ENCODE data around the gene ASB7.

Gene ASB7

DNA sequence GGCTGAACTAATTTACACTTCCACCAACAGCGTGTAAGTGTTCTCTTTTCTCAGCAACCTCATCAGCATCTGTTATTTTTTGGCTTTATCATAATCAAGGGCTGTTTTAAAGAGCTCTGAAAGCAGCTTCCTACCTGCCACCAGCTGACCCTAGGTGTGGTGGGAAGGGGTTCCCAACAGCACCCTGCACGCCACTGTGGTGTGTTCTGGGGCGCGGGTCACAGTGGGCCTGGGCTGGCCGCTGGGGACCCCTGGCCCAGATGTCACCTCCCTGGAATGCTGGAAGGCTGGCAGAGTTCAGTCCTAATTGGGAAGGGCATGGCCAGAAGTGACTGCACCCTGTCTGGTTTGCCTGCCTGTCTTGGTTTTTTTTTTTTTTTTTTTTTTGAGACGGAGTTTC is 82.2 kb downstream of the ASB7 start:
- no CpG with 5 or more reads among the region's 6 CpGs for WGBS, 2 donors (ENCODE audit: extremely low coverage in 2 of 2, insufficient read length in 2 of 2, insufficient replicate concordance in 1 of 2)
- Histone ChIP-seq H3K4me1 (ENCODE audit: control insufficient read depth in 2 of 2, insufficient read depth in 1 of 2, low read depth in 1 of 2, low read length in 2 of 2) (peaks cover 0 to 11% of the 10 kb centered on the region in 2 donors), H2BK120ac (ENCODE audit: low read depth, low read length) (no peak overlapping the region)

DNA sequence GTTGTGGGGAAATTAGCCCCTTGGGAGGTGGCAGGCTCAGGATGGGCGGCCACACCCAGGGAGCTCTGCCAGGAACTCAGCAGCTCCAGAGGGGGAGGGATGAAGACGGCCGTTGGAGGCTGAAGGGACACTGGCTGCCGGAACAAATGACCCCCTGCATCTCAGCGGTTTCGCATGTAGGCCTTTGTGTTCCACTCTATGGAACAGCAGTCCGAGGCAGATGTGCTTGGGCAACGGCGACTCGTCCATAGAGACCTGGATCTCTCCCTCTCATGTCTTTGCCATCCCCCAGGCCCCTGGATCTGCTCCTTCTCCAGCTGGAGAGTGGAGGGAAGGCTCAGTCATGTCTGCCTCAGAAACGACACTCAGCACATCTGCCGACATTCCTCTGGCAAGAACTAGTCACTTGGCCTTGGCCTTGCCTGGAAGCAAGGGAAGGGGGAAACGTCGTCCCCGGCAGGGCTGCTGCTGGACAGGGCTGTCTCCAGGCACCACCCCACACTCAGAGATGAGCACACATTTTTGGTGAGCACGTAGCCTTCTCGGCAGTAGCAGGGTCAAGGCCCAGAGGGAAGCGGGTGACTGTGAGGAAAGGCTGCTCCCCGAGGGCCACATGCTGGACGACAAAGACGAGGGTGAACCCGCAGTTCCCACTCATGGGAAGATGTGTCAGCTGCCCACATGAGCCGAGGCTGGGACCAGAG is 83.8 kb downstream of the ASB7 start:
- Histone ChIP-seq H2AFZ (ENCODE audit: low read length) (no peak overlapping the region), H2BK15ac (ENCODE audit: low read length) (peak overlapping the region; percentile 75), H4K8ac (ENCODE audit: low read depth, low read length) (no peak overlapping the region), H3K27me3 (ENCODE audit: control insufficient read depth in 3 of 3, insufficient read depth in 3 of 3, low read depth in 1 of 3, low read length in 3 of 3) (peaks cover 0 to 2% (median 0%) of the 10 kb centered on the region in 3 experiments), H2BK5ac (ENCODE audit: low read length) (peak overlapping the region; percentile 16), H3K4me1 (ENCODE audit: control insufficient read depth in 2 of 2, insufficient read depth in 1 of 2, low read depth in 1 of 2, low read length in 2 of 2) (peaks cover 0 to 11% of the 10 kb centered on the region in 2 donors), H3K36me3 (replicated peaks in 1 of 2; ENCODE audit: control insufficient read depth in 2 of 2, insufficient read depth in 2 of 2, low read length in 2 of 2) (no peaks in the 10 kb centered on the region), H3K23ac (ENCODE audit: low read depth, low read length, poor library complexity) (no peak overlapping the region), H3K18ac (ENCODE audit: low read length) (peak overlapping the region; percentile 5), H3K79me1 (ENCODE audit: low read depth, low read length) (no peaks in the 10 kb centered on the region), H3K4ac (ENCODE audit: low read length) (no peak overlapping the region), H3K4me3 (ENCODE audit: low read length in 2 of 2) (no peak overlapping the region), H3K9me3 (replicated peaks in 1 of 2; ENCODE audit: control insufficient read depth in 2 of 2, insufficient read depth in 1 of 2, low read depth in 1 of 2, low read length in 2 of 2) (peaks cover 0 to 6% of the 10 kb centered on the region in 2 donors), H4K91ac (ENCODE audit: low read depth, low read length, poor library complexity) (no peak overlapping the region), H3K14ac (ENCODE audit: low read length) (peak overlapping the region; percentile 5), H2BK120ac (ENCODE audit: low read depth, low read length) (no peak overlapping the region), H2AK5ac (ENCODE audit: low read depth, low read length) (peak overlapping the region; percentile 54), H3K27ac (replicated peaks; ENCODE audit: low read length) (no peak overlapping the region), H2BK12ac (ENCODE audit: low read length) (peak overlapping the region; percentile 16), H3K9ac (ENCODE audit: low read depth, low read length, poor library complexity) (no peak overlapping the region), H3K4me2 (ENCODE audit: insufficient read depth, low read length, poor library complexity, severe bottlenecking) (no peak overlapping the region)
- DNase-seq (ENCODE audit: low spot score), result no peak
- WGBS, 2 donors (ENCODE audit: extremely low coverage in 2 of 2, insufficient read length in 2 of 2, insufficient replicate concordance in 1 of 2), result no CpG with 5 or more reads among the region's 23 CpGs

More for the DNA sequence above, 82.2 kb downstream of the ASB7 start:
- H3K9ac ChIP-seq (ENCODE audit: low read depth, low read length, poor library complexity), result no peak overlapping the region
- H4K91ac ChIP-seq (ENCODE audit: low read depth, low read length, poor library complexity), result no peak overlapping the region
- H3K79me1 ChIP-seq (ENCODE audit: low read depth, low read length), result no peaks in the 10 kb centered on the region
- H2BK15ac ChIP-seq (ENCODE audit: low read length), result no peak overlapping the region
- H3K4me3 ChIP-seq (ENCODE audit: low read length in 2 of 2), result no peak overlapping the region
- no peak overlapping the region for H3K27ac ChIP-seq (replicated peaks; ENCODE audit: low read length)
- H3K23ac ChIP-seq (ENCODE audit: low read depth, low read length, poor library complexity), result no peak overlapping the region
- no peak for DNase-seq (ENCODE audit: low spot score)
- no peak overlapping the region for H4K8ac ChIP-seq (ENCODE audit: low read depth, low read length)
- no peak overlapping the region for H3K4ac ChIP-seq (ENCODE audit: low read length)
- peaks cover 0 to 2% (median 0%) of the 10 kb centered on the region in 3 experiments for H3K27me3 ChIP-seq (ENCODE audit: control insufficient read depth in 3 of 3, insufficient read depth in 3 of 3, low read depth in 1 of 3, low read length in 3 of 3)
- H3K14ac ChIP-seq (ENCODE audit: low read length), result no peak overlapping the region
- no peak overlapping the region for H2BK5ac ChIP-seq (ENCODE audit: low read length)
- no peaks in the 10 kb centered on the region for H3K36me3 ChIP-seq (replicated peaks in 1 of 2; ENCODE audit: control insufficient read depth in 2 of 2, insufficient read depth in 2 of 2, low read length in 2 of 2)
- H3K18ac ChIP-seq (ENCODE audit: low read length), result peak overlapping the region; percentile 30
- peaks cover 0 to 8% of the 10 kb centered on the region in 2 donors for H3K9me3 ChIP-seq (replicated peaks in 1 of 2; ENCODE audit: control insufficient read depth in 2 of 2, insufficient read depth in 1 of 2, low read depth in 1 of 2, low read length in 2 of 2)
- no peak overlapping the region for H2BK12ac ChIP-seq (ENCODE audit: low read length)
- H2AFZ ChIP-seq (ENCODE audit: low read length), result no peak overlapping the region
- no peak overlapping the region for H2AK5ac ChIP-seq (ENCODE audit: low read depth, low read length)
- no peak overlapping the region for H3K4me2 ChIP-seq (ENCODE audit: insufficient read depth, low read length, poor library complexity, severe bottlenecking)

DNA sequence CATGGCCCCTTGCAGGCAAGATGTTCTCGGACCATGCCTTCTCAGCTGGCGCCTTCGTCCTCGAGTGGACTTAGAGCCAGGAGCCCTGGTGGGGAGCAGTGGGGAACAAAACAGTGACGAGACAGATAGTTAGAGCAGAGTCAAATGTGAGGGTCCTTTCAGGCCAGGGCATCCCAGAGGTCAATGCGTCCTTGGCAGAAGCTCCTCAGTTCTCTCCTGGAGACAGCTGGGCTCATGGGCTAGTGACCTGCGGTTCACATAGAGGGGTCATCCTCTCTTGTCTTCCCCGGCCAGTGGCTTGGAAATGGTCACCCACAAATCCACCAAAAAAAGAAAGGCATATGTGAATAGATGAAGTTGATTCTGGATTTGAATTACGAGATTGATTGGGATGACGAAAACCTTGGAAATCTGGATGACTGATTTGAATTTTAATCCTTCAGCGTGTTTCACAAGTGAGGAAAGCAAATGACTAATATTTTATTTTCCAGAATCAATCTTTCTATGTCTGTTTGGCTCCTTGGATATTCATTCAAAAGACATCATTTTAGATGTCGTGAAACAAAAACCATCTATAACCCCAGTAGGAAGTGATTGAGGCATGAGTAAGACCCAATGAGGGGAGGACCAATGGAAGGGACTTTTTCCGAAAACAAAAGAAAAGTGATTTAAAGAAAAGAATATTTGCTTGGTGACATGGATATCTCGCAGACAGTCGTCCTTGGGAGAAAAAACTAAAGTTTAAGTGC is 84.5 kb downstream of the ASB7 start:
- H4K8ac ChIP-seq (ENCODE audit: low read depth, low read length), result no peak overlapping the region
- peak overlapping the region; percentile 5 for H3K14ac ChIP-seq (ENCODE audit: low read length)
- H2BK15ac ChIP-seq (ENCODE audit: low read length), result peak overlapping the region; percentile 75
- H2BK120ac ChIP-seq (ENCODE audit: low read depth, low read length), result no peak overlapping the region
- H3K18ac ChIP-seq (ENCODE audit: low read length), result peak overlapping the region; percentile 5
- peak overlapping the region; percentile 16 for H2BK5ac ChIP-seq (ENCODE audit: low read length)
- H3K4ac ChIP-seq (ENCODE audit: low read length), result no peak overlapping the region
- DNase-seq (ENCODE audit: low spot score), result no peak
- no peak overlapping the region for H3K4me2 ChIP-seq (ENCODE audit: insufficient read depth, low read length, poor library complexity, severe bottlenecking)
- no peaks in the 10 kb centered on the region for H3K79me1 ChIP-seq (ENCODE audit: low read depth, low read length)
- H3K27me3 ChIP-seq (ENCODE audit: control insufficient read depth in 3 of 3, insufficient read depth in 3 of 3, low read depth in 1 of 3, low read length in 3 of 3), result peaks cover 0 to 2% (median 0%) of the 10 kb centered on the region in 3 experiments
- H3K36me3 ChIP-seq (replicated peaks in 1 of 2; ENCODE audit: control insufficient read depth in 2 of 2, insufficient read depth in 2 of 2, low read length in 2 of 2), result no peaks in the 10 kb centered on the region
- H2BK12ac ChIP-seq (ENCODE audit: low read length), result peak overlapping the region; percentile 16
- H3K23ac ChIP-seq (ENCODE audit: low read depth, low read length, poor library complexity), result no peak overlapping the region
- H3K4me3 ChIP-seq (ENCODE audit: low read length in 2 of 2), result no peak overlapping the region
- H3K9ac ChIP-seq (ENCODE audit: low read depth, low read length, poor library complexity), result no peak overlapping the region
- H3K4me1 ChIP-seq (ENCODE audit: control insufficient read depth in 2 of 2, insufficient read depth in 1 of 2, low read depth in 1 of 2, low read length in 2 of 2), result peaks cover 0 to 11% of the 10 kb centered on the region in 2 donors
- no peak overlapping the region for H2AFZ ChIP-seq (ENCODE audit: low read length)
- H2AK5ac ChIP-seq (ENCODE audit: low read depth, low read length), result peak overlapping the region; percentile 54
- no peak overlapping the region for H4K91ac ChIP-seq (ENCODE audit: low read depth, low read length, poor library complexity)
- H3K9me3 ChIP-seq (replicated peaks in 1 of 2; ENCODE audit: control insufficient read depth in 2 of 2, insufficient read depth in 1 of 2, low read depth in 1 of 2, low read length in 2 of 2), result peaks cover 0 to 2% of the 10 kb centered on the region in 2 donors
- H3K27ac ChIP-seq (replicated peaks; ENCODE audit: low read length), result no peak overlapping the region
- no CpG with 5 or more reads among the region's 15 CpGs for WGBS, 2 donors (ENCODE audit: extremely low coverage in 2 of 2, insufficient read length in 2 of 2, insufficient replicate concordance in 1 of 2)

DNA sequence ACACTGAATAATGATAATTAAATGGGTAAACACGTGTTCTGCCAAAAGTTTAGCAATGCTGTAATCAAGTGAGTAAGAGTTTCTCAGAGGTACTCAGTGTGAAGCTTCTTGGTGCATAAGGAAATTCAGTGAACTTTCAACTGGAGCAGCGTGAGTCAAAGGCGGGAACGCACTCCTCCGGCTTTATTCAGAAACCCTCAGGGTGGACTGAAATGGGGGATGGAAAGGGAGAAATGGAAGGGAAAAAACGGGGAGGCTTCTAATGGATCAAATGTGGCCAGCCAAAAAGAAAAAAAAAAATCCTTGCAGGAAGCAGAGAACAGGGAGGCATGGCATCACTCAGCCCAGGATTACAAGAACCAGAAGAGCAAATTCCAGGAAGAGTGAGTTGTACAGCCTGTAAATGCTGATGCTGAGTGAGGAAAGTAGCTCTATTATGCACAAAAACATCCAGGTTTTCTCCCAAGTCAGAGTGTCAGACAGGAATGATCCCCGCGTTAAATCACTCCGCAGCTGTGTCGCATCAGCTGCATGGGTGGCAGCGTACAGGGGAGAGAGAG is 85.3 kb downstream of the ASB7 start:
- Histone ChIP-seq H3K27me3 (ENCODE audit: control insufficient read depth in 3 of 3, insufficient read depth in 3 of 3, low read depth in 1 of 3, low read length in 3 of 3) (peaks cover 0 to 2% (median 0%) of the 10 kb centered on the region in 3 experiments), H3K36me3 (replicated peaks in 1 of 2; ENCODE audit: control insufficient read depth in 2 of 2, insufficient read depth in 2 of 2, low read length in 2 of 2) (no peaks in the 10 kb centered on the region), H4K91ac (ENCODE audit: low read depth, low read length, poor library complexity) (no peak overlapping the region), H4K8ac (ENCODE audit: low read depth, low read length) (no peak overlapping the region), H3K4me1 (ENCODE audit: control insufficient read depth in 2 of 2, insufficient read depth in 1 of 2, low read depth in 1 of 2, low read length in 2 of 2) (peaks cover 0 to 11% of the 10 kb centered on the region in 2 donors), H3K79me1 (ENCODE audit: low read depth, low read length) (no peaks in the 10 kb centered on the region), H2BK5ac (ENCODE audit: low read length) (no peak overlapping the region), H3K14ac (ENCODE audit: low read length) (no peak overlapping the region), H2AK5ac (ENCODE audit: low read depth, low read length) (no peak overlapping the region), H3K9ac (ENCODE audit: low read depth, low read length, poor library complexity) (no peak overlapping the region), H3K23ac (ENCODE audit: low read depth, low read length, poor library complexity) (no peak overlapping the region), H2BK12ac (ENCODE audit: low read length) (no peak overlapping the region), H2BK120ac (ENCODE audit: low read depth, low read length) (no peak overlapping the region), H3K27ac (replicated peaks; ENCODE audit: low read length) (no peak overlapping the region), H3K4me2 (ENCODE audit: insufficient read depth, low read length, poor library complexity, severe bottlenecking) (no peak overlapping the region), H3K18ac (ENCODE audit: low read length) (no peak overlapping the region), H3K4ac (ENCODE audit: low read length) (no peak overlapping the region), H2AFZ (ENCODE audit: low read length) (no peak overlapping the region), H2BK15ac (ENCODE audit: low read length) (no peak overlapping the region), H3K9me3 (replicated peaks in 1 of 2; ENCODE audit: control insufficient read depth in 2 of 2, insufficient read depth in 1 of 2, low read depth in 1 of 2, low read length in 2 of 2) (peaks cover 0 to 2% of the 10 kb centered on the region in 2 donors), H3K4me3 (ENCODE audit: low read length in 2 of 2) (no peak overlapping the region)
- DNase-seq (ENCODE audit: low spot score), result no peak
- no CpG with 5 or more reads among the region's 11 CpGs for WGBS, 2 donors (ENCODE audit: extremely low coverage in 2 of 2, insufficient read length in 2 of 2, insufficient replicate concordance in 1 of 2)
